ENCODE measurements around the gene ADGRD2. TPM values are rescaled to one million over a fixed set of nuclear protein-coding genes. Genes with fewer than 3 reads are reported as not detected.

The ADGRD2 gene
- total and polyA plus RNA-seq, 9 of the 15 experiments (the other 6 are each of a cell fraction or from before 2014, with no cell fraction given): not detected

DNA sequence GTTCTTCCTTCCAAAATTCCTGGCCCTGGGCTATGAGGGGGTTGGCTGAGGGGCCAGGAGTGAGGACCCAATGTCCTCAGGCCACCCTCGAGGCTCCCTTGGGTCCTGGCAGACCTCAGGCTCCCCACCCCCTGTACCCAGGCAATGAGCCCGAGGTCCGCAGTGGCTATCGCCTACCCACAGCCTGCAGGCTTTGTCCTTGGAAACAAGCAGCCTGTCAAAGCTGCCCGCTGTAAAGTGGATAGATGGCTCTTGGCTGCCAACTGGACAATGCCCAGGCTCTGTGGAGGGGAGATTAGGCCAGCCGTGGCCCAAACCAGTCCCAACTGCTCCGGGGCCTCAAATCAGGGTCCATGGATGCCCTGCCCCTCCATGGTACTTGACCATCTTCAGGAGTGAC lies 2.2 kb upstream of the ADGRD2 start:
- Histone ChIP-seq H3K27ac (ENCODE audit: extremely low read depth, low read depth, low read length) (no peak overlapping the region), H4K20me1 (replicated peaks; ENCODE audit: control insufficient read depth, insufficient read depth, low read length) (peaks cover 17% of the 10 kb centered on the region), H3K4me3 (no peak overlapping the region), H3K4me1 (replicated peaks in 1 of 2; ENCODE audit: control insufficient read depth in 2 of 2, insufficient read depth in 2 of 2, low read length in 2 of 2) (peaks cover 8 to 25% of the 10 kb centered on the region in 2 experiments), H3K9me1 (ENCODE audit: control insufficient read depth, insufficient read depth, low read length) (no peaks in the 10 kb centered on the region), H3K79me2 (ENCODE audit: control insufficient read depth, insufficient read depth, low read length) (no peaks in the 10 kb centered on the region), H3K9ac (ENCODE audit: insufficient read depth in 1 of 2, low read depth in 2 of 2, low read length in 2 of 2) (no peak overlapping the region; a peak in 1 of 4 replicates), H3K27me3 (ENCODE audit: control insufficient read depth in 2 of 2, insufficient read depth in 2 of 2, low read length in 2 of 2) (peaks cover 5 to 16% of the 10 kb centered on the region in 2 experiments; a peak in 3 of 5 replicates), H2AFZ (ENCODE audit: low read depth, low read length) (no peak overlapping the region), H3K4me2 (ENCODE audit: insufficient read depth, low read length) (no peak overlapping the region), H3K36me3 (ENCODE audit: control insufficient read depth, insufficient read depth, low read length) (no peaks in the 10 kb centered on the region), H3K9me3 (replicated peaks; ENCODE audit: control insufficient read depth, insufficient read depth, low read depth, low read length) (no peaks in the 10 kb centered on the region)
- DNase-seq (ENCODE audit: extremely low read depth in 1 of 4, low spot score in 3 of 4) (no peak), ATAC-seq (no peak), FAIRE-seq (no peak)
- TF ChIP-seq STAT6 (CRISPR knock-in tag; IDR thresholded peaks at IDR 0.05) (no peak), NR3C1 (CRISPR knock-in tag; IDR thresholded peaks at IDR 0.05) (no peak), FOXK2 (conservative IDR thresholded peaks at IDR 0.05 in 1 of 2, IDR thresholded peaks at IDR 0.05 in 1 of 2; ENCODE audit: low read depth in 2 of 2) (no peak), CBX5 (IDR thresholded peaks at IDR 0.05; ENCODE audit: borderline replicate concordance, low read depth) (no peak), POLR3A (IDR thresholded peaks at IDR 0.05; ENCODE audit: borderline replicate concordance, extremely low read depth, insufficient read depth, insufficient read length) (no peak), SRSF3 (IDR thresholded peaks at IDR 0.05; ENCODE audit: insufficient read depth, low read length) (no peak), HINFP (tag; conservative IDR thresholded peaks at IDR 0.05; ENCODE audit: low read depth) (no peak), CAMTA2 (CRISPR knock-in tag; conservative IDR thresholded peaks at IDR 0.05) (no peak)
- TF ChIP-seq, protein P1, sequence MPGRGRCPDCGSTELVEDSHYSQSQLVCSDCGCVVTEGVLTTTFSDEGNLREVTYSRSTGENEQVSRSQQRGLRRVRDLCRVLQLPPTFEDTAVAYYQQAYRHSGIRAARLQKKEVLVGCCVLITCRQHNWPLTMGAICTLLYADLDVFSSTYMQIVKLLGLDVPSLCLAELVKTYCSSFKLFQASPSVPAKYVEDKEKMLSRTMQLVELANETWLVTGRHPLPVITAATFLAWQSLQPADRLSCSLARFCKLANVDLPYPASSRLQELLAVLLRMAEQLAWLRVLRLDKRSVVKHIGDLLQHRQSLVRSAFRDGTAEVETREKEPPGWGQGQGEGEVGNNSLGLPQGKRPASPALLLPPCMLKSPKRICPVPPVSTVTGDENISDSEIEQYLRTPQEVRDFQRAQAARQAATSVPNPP (IDR thresholded peaks at IDR 0.05; ENCODE audit: borderline replicate concordance, insufficient read depth, insufficient read length): no peak
- TF ChIP-seq, protein P2, sequence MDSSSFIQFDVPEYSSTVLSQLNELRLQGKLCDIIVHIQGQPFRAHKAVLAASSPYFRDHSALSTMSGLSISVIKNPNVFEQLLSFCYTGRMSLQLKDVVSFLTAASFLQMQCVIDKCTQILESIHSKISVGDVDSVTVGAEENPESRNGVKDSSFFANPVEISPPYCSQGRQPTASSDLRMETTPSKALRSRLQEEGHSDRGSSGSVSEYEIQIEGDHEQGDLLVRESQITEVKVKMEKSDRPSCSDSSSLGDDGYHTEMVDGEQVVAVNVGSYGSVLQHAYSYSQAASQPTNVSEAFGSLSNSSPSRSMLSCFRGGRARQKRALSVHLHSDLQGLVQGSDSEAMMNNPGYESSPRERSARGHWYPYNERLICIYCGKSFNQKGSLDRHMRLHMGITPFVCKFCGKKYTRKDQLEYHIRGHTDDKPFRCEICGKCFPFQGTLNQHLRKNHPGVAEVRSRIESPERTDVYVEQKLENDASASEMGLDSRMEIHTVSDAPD (CRISPR knock-in tag; IDR thresholded peaks at IDR 0.05): no peak
- no TSS peak for BruUV-seq (replicated peaks)
- ChIA-PET CTCF (ENCODE audit: low intra/inter-chr PET ratio) (no interaction called here), POLR2A (interaction anchor here (0.6 kb wide), 1 partner anchor 413 kb away, joined by 3 read pairs; no protein-coding TSS in a partner anchor)
- intact Hi-C loops (cut with micrococcal nuclease): no loop called here
- WGBS (ENCODE audit: insufficient coverage, low coverage, missing lambda C conversion rate): 34% methylated on average over 4 of the region's 7 CpGs
- in situ Hi-C loops (cut with MboI): no loop called here

Data from K562 (cell line).